ENCODE data around the gene STOM.
"Not testable (repeated sequence)": the region's sequence is repeated elsewhere in the genome, so short reads cannot be mapped to it uniquely, and the experiment has no call there.

Gene STOM

GRCh38 chr9:121369595-121370265 is at the start of gene STOM:
TSS of gene STOM (minus strand) at chr9:121370250. CDS start at chr9:121370187, 63 bp downstream.
- H3K4me1 ChIP-seq (ENCODE audit: control insufficient read depth, insufficient read depth, low read length, unreplicated experiment), result peaks cover 56% of the 10 kb centered on the region

GRCh38 chr9:121411993-121412392 is 41.9 kb upstream of the STOM start:
- peaks cover 32% of the 10 kb centered on the region for H3K27me3 ChIP-seq (ENCODE audit: insufficient read depth, low read length)
- no peaks in the 10 kb centered on the region for H3K36me3 ChIP-seq (ENCODE audit: insufficient read depth, low read length)
- H3K4me1 ChIP-seq (ENCODE audit: control insufficient read depth, insufficient read depth, low read length, unreplicated experiment), result no peaks in the 10 kb centered on the region
- no peak overlapping the region for H3K27ac ChIP-seq (ENCODE audit: low read depth, low read length)
- H2AFZ ChIP-seq (ENCODE audit: low read length, unreplicated experiment), result no peak overlapping the region
- no peaks in the 10 kb centered on the region for H3K79me2 ChIP-seq (ENCODE audit: control insufficient read depth, insufficient read depth, low read length, unreplicated experiment)
- H3K4me3 ChIP-seq (ENCODE audit: low read depth, low read length), result no peak overlapping the region

More at GRCh38 chr9:121369595-121370265, at the start of gene STOM:
- Histone ChIP-seq H3K36me3 (ENCODE audit: insufficient read depth, low read length) (no peaks in the 10 kb centered on the region; the same call in 1 of the 2 replicates), H3K79me2 (ENCODE audit: control insufficient read depth, insufficient read depth, low read length, unreplicated experiment) (peaks cover 44% of the 10 kb centered on the region), H3K4me3 (ENCODE audit: low read depth, low read length) (peak within 1 kb of the TSS; percentile 96), H2AFZ (ENCODE audit: low read length, unreplicated experiment) (peak within 1 kb of the TSS; percentile 66), H3K27me3 (ENCODE audit: insufficient read depth, low read length) (no peaks in the 10 kb centered on the region), H3K27ac (ENCODE audit: low read depth, low read length) (peak within 1 kb of the TSS; percentile 83)

- Histone ChIP-seq H3K4me3 (ENCODE audit: low read depth, low read length) (no peak overlapping the region), H3K36me3 (ENCODE audit: insufficient read depth, low read length) (no peaks in the 10 kb centered on the region), H3K79me2 (ENCODE audit: control insufficient read depth, insufficient read depth, low read length, unreplicated experiment) (no peaks in the 10 kb centered on the region), H3K4me1 (ENCODE audit: control insufficient read depth, insufficient read depth, low read length, unreplicated experiment) (no peaks in the 10 kb centered on the region), H3K27ac (ENCODE audit: low read depth, low read length) (no peak overlapping the region), H3K27me3 (ENCODE audit: insufficient read depth, low read length) (0 out of 2 replicates have a peak, but pooled peaks cover 11% of the 10 kb centered on the region), H2AFZ (ENCODE audit: low read length, unreplicated experiment) (no peak overlapping the region)
Measured at GRCh38 chr9:121405899-121406298, 35.8 kb upstream of the STOM start.

- Histone ChIP-seq H2AFZ (ENCODE audit: low read length, unreplicated experiment) (no peak overlapping the region), H3K4me3 (ENCODE audit: low read depth, low read length) (no peak overlapping the region), H3K27me3 (ENCODE audit: insufficient read depth, low read length) (0 out of 2 replicates have a peak, but pooled peaks cover 2% of the 10 kb centered on the region), H3K36me3 (ENCODE audit: insufficient read depth, low read length) (no peaks in the 10 kb centered on the region), H3K4me1 (ENCODE audit: control insufficient read depth, insufficient read depth, low read length, unreplicated experiment) (peaks cover 4% of the 10 kb centered on the region), H3K79me2 (ENCODE audit: control insufficient read depth, insufficient read depth, low read length, unreplicated experiment) (no peaks in the 10 kb centered on the region), H3K27ac (ENCODE audit: low read depth, low read length) (no peak overlapping the region)
Measured at GRCh38 chr9:121404906-121405305, 34.9 kb upstream of the STOM start.

GRCh38 chr9:121399883-121400607 is 30.0 kb upstream of the STOM start:
- Histone ChIP-seq H3K27me3 (ENCODE audit: insufficient read depth, low read length) (no peaks in the 10 kb centered on the region), H2AFZ (ENCODE audit: low read length, unreplicated experiment) (no peak overlapping the region), H3K27ac (ENCODE audit: low read depth, low read length) (peak overlapping the region; percentile 75; the same call in 1 of the 2 replicates), H3K4me1 (ENCODE audit: control insufficient read depth, insufficient read depth, low read length, unreplicated experiment) (peaks cover 21% of the 10 kb centered on the region), H3K4me3 (ENCODE audit: low read depth, low read length) (peak overlapping the region; percentile 34; the same call in 1 of the 2 replicates), H3K79me2 (ENCODE audit: control insufficient read depth, insufficient read depth, low read length, unreplicated experiment) (no peaks in the 10 kb centered on the region), H3K36me3 (ENCODE audit: insufficient read depth, low read length) (no peaks in the 10 kb centered on the region)

GRCh38 chr9:121399126-121399882 is 29.3 kb upstream of the STOM start:
- H3K27ac ChIP-seq (ENCODE audit: low read depth, low read length), result peak overlapping the region; percentile 75
- no peak overlapping the region for H3K4me3 ChIP-seq (ENCODE audit: low read depth, low read length)
- H3K4me1 ChIP-seq (ENCODE audit: control insufficient read depth, insufficient read depth, low read length, unreplicated experiment), result peaks cover 22% of the 10 kb centered on the region
- no peak overlapping the region for H2AFZ ChIP-seq (ENCODE audit: low read length, unreplicated experiment)
- no peaks in the 10 kb centered on the region for H3K79me2 ChIP-seq (ENCODE audit: control insufficient read depth, insufficient read depth, low read length, unreplicated experiment)
- no peaks in the 10 kb centered on the region for H3K36me3 ChIP-seq (ENCODE audit: insufficient read depth, low read length)
- H3K27me3 ChIP-seq (ENCODE audit: insufficient read depth, low read length), result no peaks in the 10 kb centered on the region

GRCh38 chr9:121398374-121398773 is 28.3 kb upstream of the STOM start:
- Histone ChIP-seq H3K36me3 (ENCODE audit: insufficient read depth, low read length) (no peaks in the 10 kb centered on the region), H3K4me3 (ENCODE audit: low read depth, low read length) (no peak overlapping the region), H3K4me1 (ENCODE audit: control insufficient read depth, insufficient read depth, low read length, unreplicated experiment) (peaks cover 28% of the 10 kb centered on the region), H2AFZ (ENCODE audit: low read length, unreplicated experiment) (no peak overlapping the region), H3K27me3 (ENCODE audit: insufficient read depth, low read length) (no peaks in the 10 kb centered on the region), H3K27ac (ENCODE audit: low read depth, low read length) (peak overlapping the region; percentile 75), H3K79me2 (ENCODE audit: control insufficient read depth, insufficient read depth, low read length, unreplicated experiment) (no peaks in the 10 kb centered on the region)

- not testable (repeated sequence) for H3K27me3 ChIP-seq (ENCODE audit: insufficient read depth, low read length); H3K4me3 ChIP-seq (ENCODE audit: low read depth, low read length); H2AFZ ChIP-seq (ENCODE audit: low read length, unreplicated experiment); H3K36me3 ChIP-seq (ENCODE audit: insufficient read depth, low read length); H3K27ac ChIP-seq (ENCODE audit: low read depth, low read length); H3K79me2 ChIP-seq (ENCODE audit: control insufficient read depth, insufficient read depth, low read length, unreplicated experiment)
- H3K4me1 ChIP-seq (ENCODE audit: control insufficient read depth, insufficient read depth, low read length, unreplicated experiment), result peaks cover 30% of the 10 kb centered on the region
Measured at GRCh38 chr9:121397277-121397676, 27.2 kb upstream of the STOM start.

- Histone ChIP-seq H3K4me1 (ENCODE audit: control insufficient read depth, insufficient read depth, low read length, unreplicated experiment) (peaks cover 30% of the 10 kb centered on the region), H3K4me3 (ENCODE audit: low read depth, low read length) (no peak overlapping the region), H2AFZ (ENCODE audit: low read length, unreplicated experiment) (no peak overlapping the region), H3K27me3 (ENCODE audit: insufficient read depth, low read length) (no peaks in the 10 kb centered on the region), H3K36me3 (ENCODE audit: insufficient read depth, low read length) (no peaks in the 10 kb centered on the region), H3K79me2 (ENCODE audit: control insufficient read depth, insufficient read depth, low read length, unreplicated experiment) (no peaks in the 10 kb centered on the region), H3K27ac (ENCODE audit: low read depth, low read length) (no peak overlapping the region)
Measured at GRCh38 chr9:121395558-121395957, 25.5 kb upstream of the STOM start.

GRCh38 chr9:121394292-121394691 is 24.2 kb upstream of the STOM start:
- peaks cover 20% of the 10 kb centered on the region for H3K4me1 ChIP-seq (ENCODE audit: control insufficient read depth, insufficient read depth, low read length, unreplicated experiment)
- H3K36me3 ChIP-seq (ENCODE audit: insufficient read depth, low read length), result no peaks in the 10 kb centered on the region
- H3K27ac ChIP-seq (ENCODE audit: low read depth, low read length), result no peak overlapping the region
- H3K4me3 ChIP-seq (ENCODE audit: low read depth, low read length), result no peak overlapping the region
- no peaks in the 10 kb centered on the region for H3K79me2 ChIP-seq (ENCODE audit: control insufficient read depth, insufficient read depth, low read length, unreplicated experiment)
- H3K27me3 ChIP-seq (ENCODE audit: insufficient read depth, low read length), result no peaks in the 10 kb centered on the region
- no peak overlapping the region for H2AFZ ChIP-seq (ENCODE audit: low read length, unreplicated experiment)

All from ACC112 (cell line).